PC-9 (cell line): Measurements from ENCODE around the gene PEA15. TPM values are rescaled to one million over a fixed set of nuclear protein-coding genes. Genes with fewer than 3 reads are reported as not detected.

Experiments used
- BruUV-seq: library from RNA; stranded (reverse); fragments of 400-500 nt; replicated peaks from 2 replicates; lab custom pipeline; 2021; lab: Mats Ljungman, UMichigan
- CTCF ChIA-PET: fragments of 300-600 bp; sonication (Branson Sonifier 250); formaldehyde crosslinking; loops from one replicate; lab custom pipeline; 2022; ENCODE audit warnings: antibody characterized with exemption; lab: Charles Lee
- POLR2A ChIA-PET: fragments of 300-600 bp; sonication (Branson Sonifier 250); formaldehyde crosslinking; loops from one replicate; lab custom pipeline; 2022; ENCODE audit warnings: antibody characterized with exemption; ENCODE audit not compliant: unreplicated experiment; lab: Charles Lee
- DNase-seq, 2 experiments: peaks; one replicate each; pipeline versions ENCODE4 v3.0.0 to v3.0.0-alpha.2; 2015 to 2022; ENCODE audit warnings: mixed read lengths in 1 of 2
- H2AFZ ChIP-seq: fragments of 200-600 bp; sonication (generic); 2 replicates; pipeline ENCODE4 v1.8.1; 2017; ENCODE audit warnings: antibody characterized with exemption
- H3F3A ChIP-seq: fragments of 200-600 bp; sonication (generic); 2 replicates; pipeline ENCODE4 v1.8.1; 2017; ENCODE audit warnings: antibody characterized with exemption, mild to moderate bottlenecking, low read depth; ENCODE audit not compliant: insufficient read depth
- H3K27ac ChIP-seq: fragments of 200-600 bp; sonication (generic); 2 replicates; pipeline ENCODE4 v1.6.1; 2016; ENCODE audit warnings: mixed run types
- H3K27me3 ChIP-seq: fragments of 200-600 bp; sonication (generic); 2 replicates; pipeline ENCODE4 v1.6.1; 2016; ENCODE audit warnings: low read depth, mixed run types; ENCODE audit not compliant: insufficient read depth
- H3K36me3 ChIP-seq: fragments of 200-600 bp; sonication (generic); 2 replicates; pipeline ENCODE4 v1.6.1; 2016; ENCODE audit warnings: low read depth, mixed run types
- H3K4me1 ChIP-seq: fragments of 200-600 bp; sonication (generic); replicated peaks from 2 replicates; pipeline ENCODE4 v1.6.1; 2016; ENCODE audit warnings: mixed run types; ENCODE audit not compliant: insufficient read depth
- H3K4me2 ChIP-seq: fragments of 200-600 bp; sonication (generic); 2 replicates; pipeline ENCODE4 v1.6.1; 2017; ENCODE audit warnings: mixed run types
- H3K4me3 ChIP-seq: fragments of 200-600 bp; sonication (generic); 2 replicates; pipeline ENCODE4 v1.6.1; 2016; ENCODE audit warnings: mixed run types
- H3K79me2 ChIP-seq: fragments of 200-600 bp; sonication (generic); 2 replicates; pipeline ENCODE4 v1.6.1; 2017; ENCODE audit warnings: low read depth, mixed run types
- H3K9me2 ChIP-seq: fragments of 200-600 bp; sonication (generic); 2 replicates; pipeline ENCODE4 v1.8.1; 2017; ENCODE audit warnings: mild to moderate bottlenecking; ENCODE audit not compliant: insufficient read depth
- H3K9me3 ChIP-seq: fragments of 200-600 bp; sonication (generic); 2 replicates; pipeline ENCODE4 v1.8.1; 2016; ENCODE audit warnings: low read depth; ENCODE audit not compliant: insufficient read depth
- H4K20me1 ChIP-seq: fragments of 200-600 bp; sonication (generic); 2 replicates; pipeline ENCODE4 v1.8.1; 2017; ENCODE audit not compliant: insufficient read depth
- EZH2 ChIP-seq: fragments of 200-600 bp; sonication (generic); IDR thresholded peaks from 2 replicates; pipeline ENCODE4 v1.8.0; 2017; ENCODE audit warnings: antibody characterized with exemption, low read depth
- intact Hi-C: fragments of 100-400 bp; cut with micrococcal nuclease; formaldehyde crosslinking; loops from one replicate; pipeline ENCODE4 v1.10.0; 2022; ENCODE audit not compliant: unreplicated experiment
- total RNA-seq: library from RNA; stranded (reverse); gene quantifications from 2 replicates; pipeline ENCODE4 v1.2.3, GENCODE V29; 2021
- TF ChIP-seq, protein P1 (sequence below): fragments of 200-600 bp; sonication (generic); conservative IDR thresholded peaks from 2 replicates; pipeline ENCODE4 v1.6.1; 2017; ENCODE audit warnings: mixed run types, antibody characterized with exemption, mild to moderate bottlenecking, moderate library complexity

Gene PEA15
- total RNA-seq, 1 experiment from 2014 or later = 139 TPM

- no peaks in the 10 kb centered on the region for H4K20me1 ChIP-seq
- CTCF ChIA-PET = interaction anchor here (0.6 to 2.0 kb wide), 18 partner anchors 8 to 130 kb away, joined by 3 to 51 read pairs (median 4); partner anchors contain the start of genes IGSF8, PEA15 and PEX19
- no peaks in the 10 kb centered on the region for H3K9me3 ChIP-seq
- no peak overlapping the region for H2AFZ ChIP-seq
- DNase-seq = no peak
- H3K4me3 ChIP-seq = no peak overlapping the region
- no peaks in the 10 kb centered on the region for H3K27me3 ChIP-seq
- POLR2A ChIA-PET = interaction anchor here (0.6 to 0.9 kb wide), 4 partner anchors 34 to 143 kb away, joined by 3 to 6 read pairs (median 4); no protein-coding TSS in a partner anchor
- no peak for TF ChIP-seq EZH2
- TF ChIP-seq, protein P1, sequence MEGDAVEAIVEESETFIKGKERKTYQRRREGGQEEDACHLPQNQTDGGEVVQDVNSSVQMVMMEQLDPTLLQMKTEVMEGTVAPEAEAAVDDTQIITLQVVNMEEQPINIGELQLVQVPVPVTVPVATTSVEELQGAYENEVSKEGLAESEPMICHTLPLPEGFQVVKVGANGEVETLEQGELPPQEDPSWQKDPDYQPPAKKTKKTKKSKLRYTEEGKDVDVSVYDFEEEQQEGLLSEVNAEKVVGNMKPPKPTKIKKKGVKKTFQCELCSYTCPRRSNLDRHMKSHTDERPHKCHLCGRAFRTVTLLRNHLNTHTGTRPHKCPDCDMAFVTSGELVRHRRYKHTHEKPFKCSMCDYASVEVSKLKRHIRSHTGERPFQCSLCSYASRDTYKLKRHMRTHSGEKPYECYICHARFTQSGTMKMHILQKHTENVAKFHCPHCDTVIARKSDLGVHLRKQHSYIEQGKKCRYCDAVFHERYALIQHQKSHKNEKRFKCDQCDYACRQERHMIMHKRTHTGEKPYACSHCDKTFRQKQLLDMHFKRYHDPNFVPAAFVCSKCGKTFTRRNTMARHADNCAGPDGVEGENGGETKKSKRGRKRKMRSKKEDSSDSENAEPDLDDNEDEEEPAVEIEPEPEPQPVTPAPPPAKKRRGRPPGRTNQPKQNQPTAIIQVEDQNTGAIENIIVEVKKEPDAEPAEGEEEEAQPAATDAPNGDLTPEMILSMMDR = no peak
- no peaks in the 10 kb centered on the region for H3K36me3 ChIP-seq
- no peak overlapping the region for H3K27ac ChIP-seq
- no peaks in the 10 kb centered on the region for H3K79me2 ChIP-seq
- no peaks in the 10 kb centered on the region for H3F3A ChIP-seq
- BruUV-seq = no TSS peak
- H3K4me2 ChIP-seq = no peak overlapping the region
- intact Hi-C loops = loop anchor here (1.0 to 2.0 kb wide), 5 partner anchors 27 to 222 kb away; no protein-coding TSS in a partner anchor
- H3K9me2 ChIP-seq = no peaks in the 10 kb centered on the region
- no peaks in the 10 kb centered on the region for H3K4me1 ChIP-seq
Observed at GRCh38 chr1:160193832-160194736, 11.1 kb upstream of the PEA15 start.

- no peaks in the 10 kb centered on the region for H3K27me3 ChIP-seq
- no peak overlapping the region for H3K4me2 ChIP-seq
- no peaks in the 10 kb centered on the region for H3K4me1 ChIP-seq
- H2AFZ ChIP-seq = no peak overlapping the region
- H3K9me3 ChIP-seq = no peaks in the 10 kb centered on the region
- no peak for TF ChIP-seq EZH2
- no peaks in the 10 kb centered on the region for H3K9me2 ChIP-seq
- H3K27ac ChIP-seq = no peak overlapping the region
- intact Hi-C loops = no loop called here
- no peaks in the 10 kb centered on the region for H4K20me1 ChIP-seq
- ChIA-PET CTCF (no interaction called here), POLR2A (no interaction called here)
- no peaks in the 10 kb centered on the region for H3K36me3 ChIP-seq
- no peaks in the 10 kb centered on the region for H3K79me2 ChIP-seq
- no TSS peak for BruUV-seq
- no peak overlapping the region for H3K4me3 ChIP-seq
- no peak for DNase-seq
- no peaks in the 10 kb centered on the region for H3F3A ChIP-seq
Observed at GRCh38 chr1:160194737-160195059, 10.5 kb upstream of the PEA15 start.

- Histone ChIP-seq H3K4me3 (no peak overlapping the region), H2AFZ (no peak overlapping the region), H3K36me3 (no peaks in the 10 kb centered on the region), H3K9me2 (no peaks in the 10 kb centered on the region), H3K79me2 (no peaks in the 10 kb centered on the region), H3K9me3 (no peaks in the 10 kb centered on the region), H3K4me1 (no peaks in the 10 kb centered on the region), H4K20me1 (no peaks in the 10 kb centered on the region), H3K27me3 (no peaks in the 10 kb centered on the region), H3F3A (no peaks in the 10 kb centered on the region), H3K4me2 (no peak overlapping the region), H3K27ac (no peak overlapping the region)
- ChIA-PET CTCF (no interaction called here), POLR2A (interaction anchor here (0.6 kb wide), 1 partner anchor 98 kb away, joined by 8 read pairs; no protein-coding TSS in a partner anchor)
- BruUV-seq = no TSS peak
- intact Hi-C loops = no loop called here
- TF ChIP-seq, protein P1 = no peak
- no peak for DNase-seq
Observed at GRCh38 chr1:160196143-160196542, 9.0 kb upstream of the PEA15 start.
